Upper lobe of left lung (tissue), 6 donors: ENCODE measurements around the gene DNAJB4. TPM values are rescaled to one million over a fixed set of nuclear protein-coding genes. Genes with fewer than 3 reads are reported as not detected.
"Not testable (repeated sequence)": the region's sequence is repeated elsewhere in the genome, so short reads cannot be mapped to it uniquely, and the experiment has no call there.

Source experiments
- ATAC-seq, 2 donors: fragments of 200-7000 bp; cut with Tn5 transposase; one replicate each; pipeline ENCODE4 v1.9.1; 2022; ENCODE audit warnings: mild to moderate bottlenecking in 2 of 2, moderate library complexity in 2 of 2; ENCODE audit not compliant: low FRiP score in 2 of 2
- DNase-seq, 2 donors: peaks; one replicate each; pipeline ENCODE4 v3.0.0-alpha.2; 2019 to 2020
- H3K27ac ChIP-seq, 4 donors: fragments of 200-600 bp; sonication (generic); one replicate each; pipeline ENCODE4 v1.5.1; 2016 to 2019
- H3K27me3 ChIP-seq, 4 donors: fragments of 200-600 bp; sonication (generic); one replicate each; pipeline ENCODE4 v1.5.1; 2017 to 2019
- H3K36me3 ChIP-seq, 4 donors: fragments of 200-600 bp; sonication (generic); one replicate each; pipeline ENCODE4 v1.5.1; 2016 to 2019
- H3K4me1 ChIP-seq, 4 donors: fragments of 200-600 bp; sonication (generic); one replicate each; pipeline ENCODE4 v1.5.1; 2018 to 2019
- H3K4me3 ChIP-seq, 4 donors: fragments of 200-600 bp; sonication (generic); one replicate each; pipeline ENCODE4 v1.5.1; 2017 to 2019; ENCODE audit warnings: mild to moderate bottlenecking in 2 of 4, moderate library complexity in 1 of 4
- H3K9me3 ChIP-seq, 4 donors: fragments of 200-600 bp; sonication (generic); one replicate each; pipeline ENCODE4 v1.5.1; 2018 to 2019
- CTCF ChIP-seq, 6 experiments: fragments of 450-650 bp in 4 of 6; fragments of 200-600 bp in 2 of 6; sonication (generic) in 2 of 6; IDR thresholded peaks; one replicate each; pipeline ENCODE4 v1.5.1; 2016 to 2019; ENCODE audit warnings: antibody characterized with exemption in 6 of 6
- EP300 ChIP-seq, 4 donors: sonication (generic); formaldehyde crosslinking; IDR thresholded peaks; one replicate each; pipeline ENCODE4 v1.5.1; 2017; ENCODE audit warnings: antibody characterized with exemption in 4 of 4, control low read depth in 2 of 4
- POLR2A ChIP-seq, 4 donors: fragments of 450-650 bp; IDR thresholded peaks; one replicate each; pipeline ENCODE4 v1.5.1; 2016 to 2017; ENCODE audit warnings: antibody characterized with exemption in 4 of 4, mild to moderate bottlenecking in 2 of 4
- POLR2AphosphoS5 ChIP-seq, 2 donors: sonication (generic); formaldehyde crosslinking; IDR thresholded peaks; one replicate each; pipeline ENCODE4 v1.5.1; 2017; ENCODE audit warnings: antibody characterized with exemption in 2 of 2
- WGBS, 2 donors: methylation state at CpG; one replicate each; pipeline ENCODE4 v1.1.5; 2017 to 2018; 5-methylcytosine and 5-hydroxymethylcytosine counted together
- total RNA-seq, 6 donors: library from RNA; depleted of rRNA in 4 of 6; stranded (reverse); fragments of >200 nt in 4 of 6; gene quantifications; one replicate each; pipeline versions ENCODE4 v1.1.0 to v1.2.1, GENCODE V29; 2016 to 2021
- donor health status: DM: no; HTN: no; CAD: no; lungs with moderate emphysema.
- donor health status: DM: no; HTN: yes; CAD: no; lungs with severe emphysema.

DNAJB4 gene
- total RNA-seq, 6 donors from 2014 or later = 20.0 to 49.5 (median 22.0) TPM

GRCh38 chr1:77978969-77979876 lies 25.5 kb upstream of the DNAJB4 start, which contains the start of gene FUBP1:
TSS of gene FUBP1 (minus strand) at chr1:77979072. CDS start at chr1:77979004, 68 bp downstream.
- Histone ChIP-seq H3K9me3 (no peaks in the 10 kb centered on the region), H3K4me1 (peaks cover 32 to 41% (median 36%) of the 10 kb centered on the region in 4 donors), H3K36me3 (peaks cover 0 to 3% (median 0%) of the 10 kb centered on the region in 4 donors), H3K4me3 (peak within 1 kb of the TSS; percentile 46 to 66 (median 52)), H3K27me3 (no peaks in the 10 kb centered on the region), H3K27ac (peak within 1 kb of the TSS; percentile 95 to 99 (median 98))
- peak; percentile 94 to 96 for DNase-seq
- ATAC-seq = peak; percentile 96 to 98
- no peak for TF ChIP-seq EP300 (IDR thresholded peaks at IDR 0.05)
- peak; percentile 67 to 92 (median 88) for TF ChIP-seq CTCF (IDR thresholded peaks at IDR 0.05)
- TF ChIP-seq POLR2A (IDR thresholded peaks at IDR 0.05) = peak in 3 of 4 donors; percentile 76 to 83 (median 79)
- peak; percentile 87 to 89 for TF ChIP-seq POLR2AphosphoS5 (IDR thresholded peaks at IDR 0.05)
- WGBS, 2 donors = 1% methylated on average over 38 to 57 of the region's 57 CpGs

GRCh38 chr1:77983352-77983996 lies 21.3 kb upstream of the DNAJB4 start:
- WGBS, 2 donors = 57 to 85% methylated on average over 4 to 8 of the region's 8 CpGs

GRCh38 chr1:77983997-77984355 lies 20.8 kb upstream of the DNAJB4 start:
- DNase-seq = no peak
- H3K4me1 ChIP-seq = peaks cover 0 to 15% (median 9%) of the 10 kb centered on the region in 4 donors
- H3K4me3 ChIP-seq = no peak overlapping the region
- H3K27me3 ChIP-seq = no peaks in the 10 kb centered on the region
- no peaks in the 10 kb centered on the region for H3K36me3 ChIP-seq
- ATAC-seq = no peak
- TF ChIP-seq POLR2AphosphoS5 (IDR thresholded peaks at IDR 0.05) (no peak), EP300 (IDR thresholded peaks at IDR 0.05) (no peak), POLR2A (IDR thresholded peaks at IDR 0.05) (no peak), CTCF (IDR thresholded peaks at IDR 0.05) (no peak)
- no peaks in the 10 kb centered on the region for H3K9me3 ChIP-seq
- peak overlapping the region in 1 of 4 donors; percentile 6 for H3K27ac ChIP-seq

More at GRCh38 chr1:77983352-77983996, 21.3 kb upstream of the DNAJB4 start:
- H3K9me3 ChIP-seq, H3K4me3 ChIP-seq, ATAC-seq, H3K27me3 ChIP-seq, H3K36me3 ChIP-seq, H3K27ac ChIP-seq, DNase-seq: not testable (repeated sequence)
- H3K4me1 ChIP-seq = peaks cover 0 to 15% (median 9%) of the 10 kb centered on the region in 4 donors

- Histone ChIP-seq H3K27ac (peak overlapping the region in 1 of 4 donors; percentile 6), H3K27me3 (no peaks in the 10 kb centered on the region), H3K4me3 (no peak overlapping the region), H3K4me1 (peaks cover 0 to 15% (median 9%) of the 10 kb centered on the region in 4 donors), H3K36me3 (no peaks in the 10 kb centered on the region), H3K9me3 (no peaks in the 10 kb centered on the region)
- no peak for TF ChIP-seq POLR2AphosphoS5 (IDR thresholded peaks at IDR 0.05)
- TF ChIP-seq CTCF (IDR thresholded peaks at IDR 0.05) = no peak
- TF ChIP-seq POLR2A (IDR thresholded peaks at IDR 0.05) = no peak
- TF ChIP-seq EP300 (IDR thresholded peaks at IDR 0.05) = no peak
- DNase-seq (no peak), ATAC-seq (no peak)
- WGBS, 2 donors = 91 to 95% methylated on average over 4 of the region's 4 CpGs
Observed at GRCh38 chr1:77984629-77985028, 20.1 kb upstream of the DNAJB4 start.

- no peak for TF ChIP-seq CTCF (IDR thresholded peaks at IDR 0.05)
- TF ChIP-seq EP300 (IDR thresholded peaks at IDR 0.05) = no peak
- no peak overlapping the region for H3K4me3 ChIP-seq
- DNase-seq (no peak), ATAC-seq (no peak)
- H3K27me3 ChIP-seq = no peaks in the 10 kb centered on the region
- H3K36me3 ChIP-seq = no peaks in the 10 kb centered on the region
- H3K27ac ChIP-seq = no peak overlapping the region
- no peaks in the 10 kb centered on the region for H3K4me1 ChIP-seq
- no peaks in the 10 kb centered on the region for H3K9me3 ChIP-seq
Observed at GRCh38 chr1:77986810-77987209, 17.9 kb upstream of the DNAJB4 start.
